HG02870 (cell line): Measurements from ENCODE around the gene TLR7.

Experiments used
- ATAC-seq: cut with Tn5 transposase; IDR thresholded peaks from one replicate; pipeline ENCODE4 v1.9.1; 2021; ENCODE audit warnings: mild to moderate bottlenecking, moderate library complexity; ENCODE audit not compliant: unreplicated experiment

Gene TLR7

DNA sequence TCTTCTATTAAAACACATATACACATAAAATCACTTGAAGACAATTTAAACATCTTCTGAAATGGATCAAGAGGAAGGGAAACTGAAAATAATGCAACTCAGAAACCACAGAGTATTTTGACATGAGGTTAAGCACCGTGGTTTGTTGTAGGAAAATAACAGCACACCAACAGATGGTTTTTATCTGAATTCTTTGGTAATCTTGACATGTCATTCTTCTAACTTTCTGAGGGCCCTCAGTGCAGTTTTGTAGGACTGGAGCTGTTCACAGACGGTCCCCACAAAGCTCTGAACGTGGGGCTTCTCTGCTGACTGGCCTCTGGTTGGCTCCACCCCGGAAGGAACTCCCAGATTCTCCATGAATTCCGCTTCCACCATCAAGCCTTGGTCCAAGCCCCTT lies 23.6 kb downstream of the TLR7 start:
- ATAC-seq = peak; percentile 54

DNA sequence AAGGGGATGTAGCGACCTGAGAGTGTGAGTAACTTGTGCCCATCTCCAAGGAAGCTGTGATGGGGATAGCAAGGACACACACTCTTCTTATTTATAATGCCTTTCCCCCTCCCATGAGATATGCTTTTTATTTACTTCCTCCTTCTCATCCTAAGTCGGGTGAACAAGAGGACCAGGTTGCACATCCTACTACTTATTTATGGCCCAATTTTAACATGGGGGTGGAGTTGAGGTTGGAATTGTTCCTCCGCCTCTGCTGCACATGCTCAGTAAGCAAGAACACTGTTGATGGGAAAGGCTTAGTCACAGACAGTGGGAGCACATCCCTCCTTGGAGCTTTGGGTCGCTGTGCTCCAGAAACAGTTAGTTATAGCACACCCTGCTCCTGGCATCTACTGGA lies 24.3 kb downstream of the TLR7 start:
- ATAC-seq = no peak

- ATAC-seq = peak; percentile 60
These were observed 25.1 kb downstream of the TLR7 start for GRCh38 chrX:12891915-12892506.

DNA sequence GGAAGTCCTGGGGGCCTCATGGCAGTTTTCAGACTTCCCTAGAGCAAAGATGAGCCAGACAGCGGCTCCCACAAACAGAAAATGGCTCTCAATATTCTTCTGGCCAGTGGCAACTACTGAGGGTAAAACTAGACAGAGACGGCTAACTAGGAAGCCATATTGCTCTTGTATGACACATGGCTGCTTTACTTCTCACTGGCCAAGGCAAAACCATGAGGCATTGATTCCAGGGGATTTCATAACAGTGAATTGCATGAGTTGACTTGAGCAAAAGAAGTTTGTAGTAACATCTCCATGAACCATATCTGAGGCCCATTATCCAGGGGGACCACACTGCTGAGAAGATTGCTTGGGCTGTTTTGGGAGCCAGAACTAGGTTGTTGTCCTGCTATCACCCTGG lies 25.8 kb downstream of the TLR7 start:
- no peak for ATAC-seq

- no peak for ATAC-seq
These were observed 27.5 kb downstream of the TLR7 start for GRCh38 chrX:12894074-12895030.

GRCh38 chrX:12895866-12896265 lies 29.0 kb downstream of the TLR7 start:
- no peak for ATAC-seq

GRCh38 chrX:12896935-12897334 lies 30.1 kb downstream of the TLR7 start:
- ATAC-seq = no peak

GRCh38 chrX:12898073-12898472 lies 31.2 kb downstream of the TLR7 start:
- no peak for ATAC-seq

GRCh38 chrX:12899506-12899905 lies 32.6 kb downstream of the TLR7 start:
- ATAC-seq = no peak

GRCh38 chrX:12901486-12901885 lies 34.6 kb downstream of the TLR7 start:
- ATAC-seq = peak; percentile 65

- no peak for ATAC-seq
These were observed 36.8 kb downstream of the TLR7 start for GRCh38 chrX:12903646-12904045.

DNA sequence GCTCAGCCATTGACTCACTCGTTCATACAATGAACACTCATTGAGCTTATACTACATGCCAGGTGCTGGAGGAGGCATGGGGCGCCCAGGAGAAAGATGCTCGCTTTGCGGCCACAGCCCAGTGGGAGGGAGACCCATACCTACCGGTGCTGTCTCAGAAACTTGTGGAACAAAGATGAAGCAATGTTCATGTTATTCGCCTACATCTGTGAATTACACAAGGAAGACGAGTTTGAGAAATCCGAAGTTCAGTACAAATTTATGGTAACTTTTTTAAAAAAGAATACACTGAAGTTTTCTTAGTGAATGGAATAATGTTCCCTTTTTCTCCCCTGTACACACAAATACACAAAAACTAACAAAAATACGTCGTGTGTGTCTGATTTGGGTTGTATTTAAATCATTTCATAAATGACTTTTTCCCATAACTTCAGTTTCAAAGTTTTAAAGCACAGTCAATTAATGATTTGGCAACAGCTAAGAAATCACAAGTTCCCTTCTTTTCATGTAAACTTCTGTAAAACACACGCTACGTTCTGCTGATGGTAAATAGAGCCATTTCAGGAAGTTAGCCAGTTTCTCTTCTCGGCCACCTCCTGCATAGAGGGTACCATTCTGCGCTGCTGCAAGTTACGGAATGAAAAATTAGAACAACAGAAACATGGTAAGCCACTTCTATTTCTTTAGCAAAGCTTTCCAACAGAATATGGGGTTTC lies 39.3 kb downstream of the TLR7 start, which contains the start of gene TLR8:
Gene TLR8 (plus strand): TSS at position 575 of the 716 bp plus-strand sequence. CDS start 87 bp downstream, at position 662.
- no peak for ATAC-seq

- ATAC-seq = no peak
These were observed 43.7 kb downstream of the TLR7 start for GRCh38 chrX:12910423-12911121.

DNA sequence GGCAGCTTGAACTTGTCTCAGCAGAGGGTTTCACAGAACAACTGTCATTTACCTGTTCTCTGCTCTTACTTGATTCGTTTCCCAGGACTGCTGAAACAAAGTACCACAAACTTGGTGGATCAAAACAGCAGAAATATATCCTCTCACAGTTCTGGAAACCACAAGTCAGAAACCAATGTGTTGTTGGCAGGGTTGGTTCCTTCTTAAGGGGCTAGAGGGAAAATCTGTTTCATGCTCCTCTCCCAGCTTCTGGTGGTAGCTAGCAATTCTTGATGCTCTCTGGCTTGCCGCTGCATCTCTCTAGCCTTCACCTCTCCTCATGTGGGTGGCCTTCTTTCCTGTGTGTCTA lies 44.2 kb downstream of the TLR7 start:
- ATAC-seq = no peak

GRCh38 chrX:12912791-12913482 lies 46.1 kb downstream of the TLR7 start:
- no peak for ATAC-seq

GRCh38 chrX:12917753-12918152 lies 50.9 kb downstream of the TLR7 start:
- ATAC-seq = no peak

DNA sequence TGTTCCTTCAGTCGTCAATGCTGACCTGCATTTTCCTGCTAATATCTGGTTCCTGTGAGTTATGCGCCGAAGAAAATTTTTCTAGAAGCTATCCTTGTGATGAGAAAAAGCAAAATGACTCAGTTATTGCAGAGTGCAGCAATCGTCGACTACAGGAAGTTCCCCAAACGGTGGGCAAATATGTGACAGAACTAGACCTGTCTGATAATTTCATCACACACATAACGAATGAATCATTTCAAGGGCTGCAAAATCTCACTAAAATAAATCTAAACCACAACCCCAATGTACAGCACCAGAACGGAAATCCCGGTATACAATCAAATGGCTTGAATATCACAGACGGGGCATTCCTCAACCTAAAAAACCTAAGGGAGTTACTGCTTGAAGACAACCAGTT lies 52.2 kb downstream of the TLR7 start:
- ATAC-seq = no peak

DNA sequence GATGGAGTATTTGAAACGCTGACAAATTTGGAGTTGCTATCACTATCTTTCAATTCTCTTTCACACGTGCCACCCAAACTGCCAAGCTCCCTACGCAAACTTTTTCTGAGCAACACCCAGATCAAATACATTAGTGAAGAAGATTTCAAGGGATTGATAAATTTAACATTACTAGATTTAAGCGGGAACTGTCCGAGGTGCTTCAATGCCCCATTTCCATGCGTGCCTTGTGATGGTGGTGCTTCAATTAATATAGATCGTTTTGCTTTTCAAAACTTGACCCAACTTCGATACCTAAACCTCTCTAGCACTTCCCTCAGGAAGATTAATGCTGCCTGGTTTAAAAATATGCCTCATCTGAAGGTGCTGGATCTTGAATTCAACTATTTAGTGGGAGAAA lies 52.7 kb downstream of the TLR7 start:
- no peak for ATAC-seq

GRCh38 chrX:12920990-12921389 lies 54.1 kb downstream of the TLR7 start:
- no peak for ATAC-seq

DNA sequence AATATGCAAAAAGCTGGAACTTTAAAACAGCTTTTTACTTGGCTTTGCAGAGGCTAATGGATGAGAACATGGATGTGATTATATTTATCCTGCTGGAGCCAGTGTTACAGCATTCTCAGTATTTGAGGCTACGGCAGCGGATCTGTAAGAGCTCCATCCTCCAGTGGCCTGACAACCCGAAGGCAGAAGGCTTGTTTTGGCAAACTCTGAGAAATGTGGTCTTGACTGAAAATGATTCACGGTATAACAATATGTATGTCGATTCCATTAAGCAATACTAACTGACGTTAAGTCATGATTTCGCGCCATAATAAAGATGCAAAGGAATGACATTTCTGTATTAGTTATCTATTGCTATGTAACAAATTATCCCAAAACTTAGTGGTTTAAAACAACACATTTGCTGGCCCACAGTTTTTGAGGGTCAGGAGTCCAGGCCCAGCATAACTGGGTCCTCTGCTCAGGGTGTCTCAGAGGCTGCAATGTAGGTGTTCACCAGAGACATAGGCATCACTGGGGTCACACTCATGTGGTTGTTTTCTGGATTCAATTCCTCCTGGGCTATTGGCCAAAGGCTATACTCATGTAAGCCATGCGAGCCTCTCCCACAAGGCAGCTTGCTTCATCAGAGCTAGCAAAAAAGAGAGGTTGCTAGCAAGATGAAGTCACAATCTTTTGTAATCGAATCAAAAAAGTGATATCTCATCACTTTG lies 55.2 kb downstream of the TLR7 start:
- ATAC-seq = no peak
